ENCODE measurements around the gene WRNIP1.
A peak's percentile ranks its signal among the peaks of the same experiment; 100 is the strongest.

Gene WRNIP1

GRCh38 chr6:2754911-2755310 is 10.3 kb upstream of the WRNIP1 start:
- H3K4me1 ChIP-seq (ENCODE audit: insufficient read depth, low read length, poor library complexity, severe bottlenecking), result peaks cover 39% of the 10 kb centered on the region
- no peaks in the 10 kb centered on the region for H3K36me3 ChIP-seq (ENCODE audit: insufficient read depth, low read length)
- H3K79me2 ChIP-seq (ENCODE audit: insufficient read depth, low read length), result no peaks in the 10 kb centered on the region
- H3K9ac ChIP-seq (ENCODE audit: low read depth, low read length, poor library complexity, severe bottlenecking), result no peak overlapping the region
- H3K4me2 ChIP-seq (ENCODE audit: low read depth, low read length, poor library complexity, severe bottlenecking), result no peak overlapping the region
- H3K27me3 ChIP-seq (ENCODE audit: insufficient read depth, low read length, poor library complexity, severe bottlenecking), result no peaks in the 10 kb centered on the region
- peaks cover 8% of the 10 kb centered on the region for H3F3A ChIP-seq (ENCODE audit: low read depth)
- H3K4me3 ChIP-seq (ENCODE audit: low read length, poor library complexity, severe bottlenecking), result no peak overlapping the region
- H2AFZ ChIP-seq (ENCODE audit: low read length), result no peak overlapping the region
- TF ChIP-seq CTCF (conservative IDR thresholded peaks at IDR 0.05; ENCODE audit: low read length), result no peak
- no peak for TF ChIP-seq EZH2phosphoT487 (IDR thresholded peaks at IDR 0.05; ENCODE audit: borderline replicate concordance)
- no peaks in the 10 kb centered on the region for H3K9me2 ChIP-seq (replicated peaks; ENCODE audit: low read depth, low read length)
- H3K9me3 ChIP-seq (ENCODE audit: insufficient read depth, low read depth, low read length), result no peaks in the 10 kb centered on the region
- H4K20me1 ChIP-seq (ENCODE audit: insufficient read depth, low read length, poor library complexity, severe bottlenecking), result no peaks in the 10 kb centered on the region

GRCh38 chr6:2755456-2755855 is 9.7 kb upstream of the WRNIP1 start:
- H3K4me3 ChIP-seq (ENCODE audit: low read length, poor library complexity, severe bottlenecking), result no peak overlapping the region
- peaks cover 8% of the 10 kb centered on the region for H3F3A ChIP-seq (ENCODE audit: low read depth)
- H3K4me2 ChIP-seq (ENCODE audit: low read depth, low read length, poor library complexity, severe bottlenecking), result no peak overlapping the region
- H3K79me2 ChIP-seq (ENCODE audit: insufficient read depth, low read length), result no peaks in the 10 kb centered on the region
- H3K9me3 ChIP-seq (ENCODE audit: insufficient read depth, low read depth, low read length), result no peaks in the 10 kb centered on the region
- H4K20me1 ChIP-seq (ENCODE audit: insufficient read depth, low read length, poor library complexity, severe bottlenecking), result no peaks in the 10 kb centered on the region
- no peak overlapping the region for H3K9ac ChIP-seq (ENCODE audit: low read depth, low read length, poor library complexity, severe bottlenecking)
- no peaks in the 10 kb centered on the region for H3K36me3 ChIP-seq (ENCODE audit: insufficient read depth, low read length)
- no peaks in the 10 kb centered on the region for H3K9me2 ChIP-seq (replicated peaks; ENCODE audit: low read depth, low read length)
- no peaks in the 10 kb centered on the region for H3K27me3 ChIP-seq (ENCODE audit: insufficient read depth, low read length, poor library complexity, severe bottlenecking)
- no peak for TF ChIP-seq EZH2phosphoT487 (IDR thresholded peaks at IDR 0.05; ENCODE audit: borderline replicate concordance)
- TF ChIP-seq CTCF (conservative IDR thresholded peaks at IDR 0.05; ENCODE audit: low read length), result no peak
- H2AFZ ChIP-seq (ENCODE audit: low read length), result peak overlapping the region; percentile 30; the same call in 1 of the 2 replicates
- peaks cover 35% of the 10 kb centered on the region for H3K4me1 ChIP-seq (ENCODE audit: insufficient read depth, low read length, poor library complexity, severe bottlenecking)

GRCh38 chr6:2756241-2756640 is 9.0 kb upstream of the WRNIP1 start:
- Histone ChIP-seq H3K4me2 (ENCODE audit: low read depth, low read length, poor library complexity, severe bottlenecking) (no peak overlapping the region), H3K79me2 (ENCODE audit: insufficient read depth, low read length) (no peaks in the 10 kb centered on the region), H3K9ac (ENCODE audit: low read depth, low read length, poor library complexity, severe bottlenecking) (no peak overlapping the region), H3K36me3 (ENCODE audit: insufficient read depth, low read length) (no peaks in the 10 kb centered on the region), H3K9me3 (ENCODE audit: insufficient read depth, low read depth, low read length) (no peaks in the 10 kb centered on the region), H3K27me3 (ENCODE audit: insufficient read depth, low read length, poor library complexity, severe bottlenecking) (no peaks in the 10 kb centered on the region), H3K4me1 (ENCODE audit: insufficient read depth, low read length, poor library complexity, severe bottlenecking) (peaks cover 34% of the 10 kb centered on the region), H3K9me2 (replicated peaks; ENCODE audit: low read depth, low read length) (no peaks in the 10 kb centered on the region), H2AFZ (ENCODE audit: low read length) (no peak overlapping the region), H3F3A (ENCODE audit: low read depth) (peaks cover 5% of the 10 kb centered on the region), H3K4me3 (ENCODE audit: low read length, poor library complexity, severe bottlenecking) (no peak overlapping the region), H4K20me1 (ENCODE audit: insufficient read depth, low read length, poor library complexity, severe bottlenecking) (no peaks in the 10 kb centered on the region)
- TF ChIP-seq EZH2phosphoT487 (IDR thresholded peaks at IDR 0.05; ENCODE audit: borderline replicate concordance), result no peak
- no peak for TF ChIP-seq CTCF (conservative IDR thresholded peaks at IDR 0.05; ENCODE audit: low read length)
